ENCODE measurements around the gene BEND6.

The BEND6 gene

DNA sequence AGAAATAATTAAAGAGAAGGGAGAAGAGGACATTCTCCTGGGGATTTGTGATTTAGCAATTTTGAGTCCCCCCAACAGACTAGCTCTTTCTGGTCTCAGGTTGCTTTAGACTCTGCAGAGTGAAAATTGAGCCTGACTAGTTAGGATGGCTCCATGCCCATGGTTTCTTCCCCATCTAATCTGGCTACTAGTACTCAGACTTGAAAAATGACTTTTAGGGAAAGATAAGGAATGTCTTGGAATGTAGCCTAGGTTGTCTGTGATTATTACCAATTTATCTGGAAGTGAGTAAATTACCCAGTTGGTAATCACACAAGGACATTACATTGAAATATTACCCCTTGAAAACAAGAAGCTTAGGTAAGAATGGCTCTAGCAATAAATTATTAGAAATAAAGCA, 4.2 kb downstream of the BEND6 start:
- in situ Hi-C loops (cut with HindIII; ENCODE audit: low sequenced_read_pairs): no loop called here
- TF ChIP-seq, protein P1, sequence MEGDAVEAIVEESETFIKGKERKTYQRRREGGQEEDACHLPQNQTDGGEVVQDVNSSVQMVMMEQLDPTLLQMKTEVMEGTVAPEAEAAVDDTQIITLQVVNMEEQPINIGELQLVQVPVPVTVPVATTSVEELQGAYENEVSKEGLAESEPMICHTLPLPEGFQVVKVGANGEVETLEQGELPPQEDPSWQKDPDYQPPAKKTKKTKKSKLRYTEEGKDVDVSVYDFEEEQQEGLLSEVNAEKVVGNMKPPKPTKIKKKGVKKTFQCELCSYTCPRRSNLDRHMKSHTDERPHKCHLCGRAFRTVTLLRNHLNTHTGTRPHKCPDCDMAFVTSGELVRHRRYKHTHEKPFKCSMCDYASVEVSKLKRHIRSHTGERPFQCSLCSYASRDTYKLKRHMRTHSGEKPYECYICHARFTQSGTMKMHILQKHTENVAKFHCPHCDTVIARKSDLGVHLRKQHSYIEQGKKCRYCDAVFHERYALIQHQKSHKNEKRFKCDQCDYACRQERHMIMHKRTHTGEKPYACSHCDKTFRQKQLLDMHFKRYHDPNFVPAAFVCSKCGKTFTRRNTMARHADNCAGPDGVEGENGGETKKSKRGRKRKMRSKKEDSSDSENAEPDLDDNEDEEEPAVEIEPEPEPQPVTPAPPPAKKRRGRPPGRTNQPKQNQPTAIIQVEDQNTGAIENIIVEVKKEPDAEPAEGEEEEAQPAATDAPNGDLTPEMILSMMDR (IDR thresholded peaks at IDR 0.05; ENCODE audit: low read depth, low read length): no peak
- DNase-seq (ENCODE audit: low read depth, low spot score): no peak
- H3K4me3 ChIP-seq (ENCODE audit: low read depth, low read length): no peak overlapping the region

DNA sequence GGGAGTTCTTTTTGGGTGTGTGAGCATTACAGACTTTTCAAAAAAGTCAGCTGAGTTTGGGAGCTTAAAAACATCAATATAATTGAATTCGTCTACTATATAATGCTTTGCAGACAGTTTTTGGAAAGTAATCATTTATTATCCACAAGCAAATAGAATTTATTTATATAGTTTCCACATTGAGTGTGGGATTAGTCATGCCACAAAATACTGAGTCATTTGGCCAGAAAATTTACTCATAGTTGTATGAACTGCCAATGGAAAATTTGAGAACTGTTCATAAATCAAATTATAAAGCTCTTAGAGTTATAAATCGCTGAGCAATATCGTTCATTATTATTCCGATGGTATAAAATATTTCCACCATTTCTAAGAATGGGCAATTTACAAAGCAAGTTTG, 5.0 kb downstream of the BEND6 start:
- in situ Hi-C loops (cut with HindIII; ENCODE audit: low sequenced_read_pairs): no loop called here
- H3K4me3 ChIP-seq (ENCODE audit: low read depth, low read length): no peak overlapping the region
- peak; percentile 72 for DNase-seq (ENCODE audit: low read depth, low spot score)
- TF ChIP-seq, protein P1 (IDR thresholded peaks at IDR 0.05; ENCODE audit: low read depth, low read length): no peak

DNA sequence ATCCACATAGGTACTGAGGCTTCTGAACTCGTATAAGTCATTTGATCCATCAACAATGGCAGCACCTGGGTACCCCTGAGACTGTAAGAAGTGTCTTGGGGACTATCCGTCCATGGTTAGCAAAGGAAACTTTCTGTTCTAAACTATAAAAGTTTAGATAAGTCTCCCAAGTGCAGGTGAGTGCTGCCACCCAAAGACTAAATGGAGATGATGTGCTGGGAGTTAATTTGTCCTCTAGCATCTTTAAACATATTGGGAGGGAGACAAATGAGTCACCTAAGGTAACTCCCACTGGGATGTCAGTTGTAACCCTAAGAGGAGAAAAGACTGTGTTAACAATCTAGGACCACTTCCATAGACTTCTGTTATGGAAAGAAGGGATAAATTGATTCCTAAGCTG, 6.2 kb downstream of the BEND6 start:
- in situ Hi-C loops (cut with HindIII; ENCODE audit: low sequenced_read_pairs): no loop called here
- DNase-seq (ENCODE audit: low read depth, low spot score): no peak

DNA sequence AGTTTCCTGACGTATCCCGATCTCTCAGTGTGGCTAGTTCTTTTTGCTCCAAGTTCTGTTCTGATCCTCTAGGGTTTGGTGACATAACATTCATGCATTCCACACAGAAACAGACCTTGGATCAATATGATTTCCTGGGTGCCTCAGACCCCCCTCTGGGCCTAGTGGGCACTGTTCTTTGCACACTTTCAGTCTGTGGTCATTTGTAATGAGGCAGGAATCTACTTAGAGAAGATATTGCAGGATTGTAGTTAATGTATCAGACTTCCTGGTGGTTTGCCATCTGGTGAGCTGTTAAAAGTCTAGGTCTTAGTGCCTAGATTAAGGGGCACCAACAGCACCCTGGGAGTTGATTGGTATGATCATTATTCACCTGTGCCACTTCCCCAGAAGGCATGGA, 7.5 kb downstream of the BEND6 start:
- peak; percentile 56 for DNase-seq (ENCODE audit: low read depth, low spot score)

More for the DNA sequence above, 6.2 kb downstream of the BEND6 start:
- no peak overlapping the region for H3K4me3 ChIP-seq (ENCODE audit: low read depth, low read length)
- TF ChIP-seq, protein P1 (IDR thresholded peaks at IDR 0.05; ENCODE audit: low read depth, low read length): no peak

DNA sequence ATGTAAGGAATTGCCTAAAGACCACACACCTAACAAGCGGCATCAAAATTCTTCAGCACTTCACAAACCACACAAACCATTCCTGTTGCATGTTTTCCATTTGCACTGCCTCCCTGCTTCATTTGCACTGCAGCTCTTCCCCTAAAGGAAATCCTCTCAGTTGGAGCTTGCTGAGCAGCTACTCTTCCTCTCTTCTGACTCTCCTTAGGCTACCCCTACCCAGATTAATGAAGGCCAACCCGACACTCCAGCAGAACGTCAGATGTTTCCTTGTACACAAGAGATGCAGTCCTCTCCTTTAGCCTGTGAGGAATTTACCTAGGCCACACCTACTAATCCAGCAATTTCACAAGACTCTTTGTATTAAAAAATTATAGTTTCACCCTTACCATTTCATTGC, 8.1 kb downstream of the BEND6 start:
- H3K4me3 ChIP-seq (ENCODE audit: low read depth, low read length): no peak overlapping the region
- DNase-seq (ENCODE audit: low read depth, low spot score): no peak
- TF ChIP-seq, protein P1 (IDR thresholded peaks at IDR 0.05; ENCODE audit: low read depth, low read length): no peak
- in situ Hi-C loops (cut with HindIII; ENCODE audit: low sequenced_read_pairs): no loop called here

More for the DNA sequence above, 7.5 kb downstream of the BEND6 start:
- in situ Hi-C loops (cut with HindIII; ENCODE audit: low sequenced_read_pairs): no loop called here
- no peak overlapping the region for H3K4me3 ChIP-seq (ENCODE audit: low read depth, low read length)
- TF ChIP-seq, protein P1 (IDR thresholded peaks at IDR 0.05; ENCODE audit: low read depth, low read length): no peak

DNA sequence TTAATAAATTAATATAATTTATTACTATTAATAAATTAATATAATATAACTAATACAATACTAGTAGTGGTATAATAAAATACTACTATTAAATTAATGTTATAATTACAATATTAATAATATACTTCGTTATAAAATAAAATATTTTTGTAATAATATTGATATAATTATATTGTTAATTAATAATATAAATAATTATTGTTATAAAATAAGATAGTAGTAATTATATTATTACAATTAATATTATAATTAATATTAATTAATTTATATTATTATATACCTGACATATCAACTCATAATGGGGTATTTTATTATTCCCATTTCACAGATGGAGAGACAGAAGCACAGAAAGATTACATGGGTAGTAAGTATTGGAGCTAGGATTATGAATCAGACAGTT, 8.9 kb downstream of the BEND6 start:
- TF ChIP-seq, protein P1 (IDR thresholded peaks at IDR 0.05; ENCODE audit: low read depth, low read length): no peak
- no peak overlapping the region for H3K4me3 ChIP-seq (ENCODE audit: low read depth, low read length)
- no peak for DNase-seq (ENCODE audit: low read depth, low spot score)
- in situ Hi-C loops (cut with HindIII; ENCODE audit: low sequenced_read_pairs): no loop called here

DNA sequence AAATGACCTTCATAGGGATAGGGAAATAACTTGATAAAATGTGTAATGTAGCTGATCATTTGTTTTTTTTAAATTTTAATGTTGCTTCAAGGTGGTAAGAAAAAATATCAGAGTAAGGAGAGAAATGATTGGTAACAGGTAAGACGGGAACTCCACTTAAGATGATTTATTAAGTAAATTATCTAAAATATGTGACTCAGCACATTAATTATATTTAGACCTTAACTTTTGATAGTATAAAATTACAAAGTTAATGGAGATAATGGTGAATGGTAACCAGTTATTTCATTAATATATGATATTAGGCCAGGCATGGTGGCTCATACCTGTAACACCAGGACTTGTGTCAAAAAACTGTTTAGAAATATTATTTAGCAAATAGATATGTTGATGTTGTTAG, 10.2 kb downstream of the BEND6 start:
- H3K4me3 ChIP-seq (ENCODE audit: low read depth, low read length): no peak overlapping the region
- TF ChIP-seq, protein P1 (IDR thresholded peaks at IDR 0.05; ENCODE audit: low read depth, low read length): no peak
- no peak for DNase-seq (ENCODE audit: low read depth, low spot score)
- in situ Hi-C loops (cut with HindIII; ENCODE audit: low sequenced_read_pairs): no loop called here
